ENCODE data around the gene H3-3A. TPM values are rescaled to one million over a fixed set of nuclear protein-coding genes. Genes with fewer than 3 reads are reported as not detected.

The H3-3A gene
- total RNA-seq, 4 donors from 2014 or later, result 358 to 544 (median 443) TPM

GRCh38 chr1:226041419-226041818, 21.1 kb upstream of the H3-3A start:
- Histone ChIP-seq H3K4me3 (no peak overlapping the region), H3K4me1 (peaks cover 0 to 7% (median 5%) of the 10 kb centered on the region in 3 donors), H3K27me3 (no peaks in the 10 kb centered on the region), H3K27ac (no peak overlapping the region), H3K9me3 (no peaks in the 10 kb centered on the region), H3K36me3 (no peaks in the 10 kb centered on the region)
- WGBS, 2 donors, result 37 to 38% methylated on average over 1 of the region's 1 CpG
- intact Hi-C loops (cut with DNase I), result no loop called here
- TF ChIP-seq, protein P1, sequence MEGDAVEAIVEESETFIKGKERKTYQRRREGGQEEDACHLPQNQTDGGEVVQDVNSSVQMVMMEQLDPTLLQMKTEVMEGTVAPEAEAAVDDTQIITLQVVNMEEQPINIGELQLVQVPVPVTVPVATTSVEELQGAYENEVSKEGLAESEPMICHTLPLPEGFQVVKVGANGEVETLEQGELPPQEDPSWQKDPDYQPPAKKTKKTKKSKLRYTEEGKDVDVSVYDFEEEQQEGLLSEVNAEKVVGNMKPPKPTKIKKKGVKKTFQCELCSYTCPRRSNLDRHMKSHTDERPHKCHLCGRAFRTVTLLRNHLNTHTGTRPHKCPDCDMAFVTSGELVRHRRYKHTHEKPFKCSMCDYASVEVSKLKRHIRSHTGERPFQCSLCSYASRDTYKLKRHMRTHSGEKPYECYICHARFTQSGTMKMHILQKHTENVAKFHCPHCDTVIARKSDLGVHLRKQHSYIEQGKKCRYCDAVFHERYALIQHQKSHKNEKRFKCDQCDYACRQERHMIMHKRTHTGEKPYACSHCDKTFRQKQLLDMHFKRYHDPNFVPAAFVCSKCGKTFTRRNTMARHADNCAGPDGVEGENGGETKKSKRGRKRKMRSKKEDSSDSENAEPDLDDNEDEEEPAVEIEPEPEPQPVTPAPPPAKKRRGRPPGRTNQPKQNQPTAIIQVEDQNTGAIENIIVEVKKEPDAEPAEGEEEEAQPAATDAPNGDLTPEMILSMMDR (IDR thresholded peaks at IDR 0.05), result no peak
- no peak for TF ChIP-seq POLR2A (IDR thresholded peaks at IDR 0.05)
- no peak for DNase-seq

GRCh38 chr1:226044514-226045101, 17.9 kb upstream of the H3-3A start:
- Histone ChIP-seq H3K4me3 (no peak overlapping the region), H3K27ac (no peak overlapping the region), H3K36me3 (no peaks in the 10 kb centered on the region), H3K9me3 (no peaks in the 10 kb centered on the region), H3K4me1 (peaks cover 0 to 14% (median 8%) of the 10 kb centered on the region in 3 donors), H3K27me3 (no peaks in the 10 kb centered on the region)
- intact Hi-C loops (cut with DNase I), result no loop called here
- DNase-seq, result no peak
- no peak for TF ChIP-seq POLR2A (IDR thresholded peaks at IDR 0.05)
- TF ChIP-seq, protein P1 (IDR thresholded peaks at IDR 0.05), result no peak
- WGBS, 2 donors, result 69 to 71% methylated on average over 4 of the region's 4 CpGs

DNA sequence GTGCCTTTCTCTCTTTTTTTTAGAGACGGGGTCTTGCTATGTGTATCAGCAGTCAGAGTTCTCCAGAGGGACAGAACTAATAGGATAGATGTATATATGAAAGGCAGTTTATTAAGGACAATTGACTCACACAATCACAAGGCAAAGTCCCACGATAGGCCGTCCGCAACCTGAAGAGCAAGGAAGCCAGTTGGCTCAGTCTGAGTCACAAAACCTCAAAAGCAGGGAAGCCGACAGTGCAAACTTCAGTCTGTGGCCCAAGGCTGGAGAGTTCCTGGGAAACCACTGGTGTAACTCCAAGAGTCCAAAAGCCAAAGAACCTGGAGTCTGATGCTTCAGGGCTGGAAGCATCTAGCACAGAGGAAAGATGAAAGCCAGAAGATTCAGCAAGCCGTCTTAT, 16.3 kb upstream of the H3-3A start:
- 44 to 65% methylated on average over 5 to 6 of the region's 6 CpGs for WGBS, 2 donors
- no peak for DNase-seq
- H3K27ac ChIP-seq, result no peak overlapping the region
- no peak overlapping the region for H3K4me3 ChIP-seq
- peaks cover 0 to 14% (median 8%) of the 10 kb centered on the region in 3 donors for H3K4me1 ChIP-seq
- H3K36me3 ChIP-seq, result no peaks in the 10 kb centered on the region
- intact Hi-C loops (cut with DNase I), result no loop called here
- H3K27me3 ChIP-seq, result no peaks in the 10 kb centered on the region
- no peaks in the 10 kb centered on the region for H3K9me3 ChIP-seq
- TF ChIP-seq, protein P1 (IDR thresholded peaks at IDR 0.05), result no peak
- TF ChIP-seq POLR2A (IDR thresholded peaks at IDR 0.05), result no peak

GRCh38 chr1:226047495-226047894, 15.0 kb upstream of the H3-3A start:
- Histone ChIP-seq H3K4me3 (no peak overlapping the region), H3K27me3 (no peaks in the 10 kb centered on the region), H3K9me3 (no peaks in the 10 kb centered on the region), H3K36me3 (no peaks in the 10 kb centered on the region), H3K4me1 (peaks cover 0 to 14% (median 8%) of the 10 kb centered on the region in 3 donors), H3K27ac (no peak overlapping the region)
- intact Hi-C loops (cut with DNase I), result no loop called here
- TF ChIP-seq POLR2A (IDR thresholded peaks at IDR 0.05), result no peak
- TF ChIP-seq, protein P1 (IDR thresholded peaks at IDR 0.05), result no peak
- 25 to 38% methylated on average over 1 of the region's 1 CpG for WGBS, 2 donors
- no peak for DNase-seq

- Histone ChIP-seq H3K4me1 (peaks cover 0 to 14% (median 8%) of the 10 kb centered on the region in 3 donors), H3K4me3 (no peak overlapping the region), H3K9me3 (no peaks in the 10 kb centered on the region), H3K27ac (no peak overlapping the region), H3K36me3 (no peaks in the 10 kb centered on the region), H3K27me3 (no peaks in the 10 kb centered on the region)
- TF ChIP-seq POLR2A (IDR thresholded peaks at IDR 0.05), result no peak
- TF ChIP-seq, protein P1 (IDR thresholded peaks at IDR 0.05), result no peak
- DNase-seq, result no peak
- intact Hi-C loops (cut with DNase I), result no loop called here
- 67 to 71% methylated on average over 1 of the region's 1 CpG for WGBS, 2 donors
Observed at GRCh38 chr1:226048886-226049285, 13.6 kb upstream of the H3-3A start.
